Colonic mucosa (tissue), 4 donors: ENCODE data around the gene DPP10. TPM values are rescaled to one million over a fixed set of nuclear protein-coding genes. Genes with fewer than 3 reads are reported as not detected.

Experiments used
- DNase-seq: peaks from one replicate; pipeline ENCODE4 v3.0.0-alpha.2; 2020
- H3K27ac ChIP-seq: fragments of 200-600 bp; one replicate; pipeline ENCODE4 v1.8.0; 2021
- H3K27me3 ChIP-seq: fragments of 200-600 bp; one replicate; pipeline ENCODE4 v1.8.0; 2021
- H3K36me3 ChIP-seq: fragments of 200-600 bp; one replicate; pipeline ENCODE4 v1.8.0; 2021
- H3K4me1 ChIP-seq: fragments of 200-600 bp; one replicate; pipeline ENCODE4 v1.8.0; 2021; ENCODE audit warnings: mild to moderate bottlenecking
- H3K4me3 ChIP-seq: fragments of 200-600 bp; one replicate; pipeline ENCODE4 v1.8.0; 2021
- H3K9ac ChIP-seq, 2 donors: one replicate each; pipeline ENCODE4 v1.7.0; 2013; ENCODE audit warnings: control low read depth in 2 of 2, low read depth in 2 of 2, low read length in 2 of 2
- H3K9me3 ChIP-seq: fragments of 200-600 bp; one replicate; pipeline ENCODE4 v1.8.0; 2021
- CTCF ChIP-seq: fragments of 200-600 bp; IDR thresholded peaks from one replicate; pipeline ENCODE4 v1.8.0; 2022; ENCODE audit warnings: antibody characterized with exemption, mild to moderate bottlenecking
- intact Hi-C: fragments of 100-400 bp; cut with DNase I; formaldehyde crosslinking; loops from one replicate; pipeline ENCODE4 v1.14.1; 2022
- total RNA-seq, 2 donors: library from RNA; stranded (reverse); fragmentation: NEBNext Ultra II Directional in 1 of 2; extraction: Animal tissue kit (Norgen Biotek cat#: 25700) in 1 of 2; gene quantifications; one replicate each; pipeline ENCODE4 v1.2.1, GENCODE V29; 2021
- donor health status: healthy.
- donor health status: DM: no; HTN: no; CAD: no.
- donor health status: DM: no; HTN: no; CAD: no.

DPP10 gene
- total RNA-seq, 2 donors from 2014 or later = 6.0 to 8.1 TPM

GRCh38 chr2:115115135-115115534 lies 672.7 kb downstream of the DPP10 start:
- H3K4me3 ChIP-seq = no peak overlapping the region
- DNase-seq = no peak
- no peak overlapping the region for H3K27ac ChIP-seq
- no peaks in the 10 kb centered on the region for H3K9me3 ChIP-seq
- no peak overlapping the region for H3K9ac ChIP-seq
- H3K27me3 ChIP-seq = no peaks in the 10 kb centered on the region
- no peak for TF ChIP-seq CTCF
- H3K36me3 ChIP-seq = no peaks in the 10 kb centered on the region
- H3K4me1 ChIP-seq = no peaks in the 10 kb centered on the region
- intact Hi-C loops = no loop called here

GRCh38 chr2:115118306-115118705 lies 675.9 kb downstream of the DPP10 start:
- no peak for DNase-seq
- intact Hi-C loops = no loop called here
- H3K9me3 ChIP-seq = no peaks in the 10 kb centered on the region
- no peak overlapping the region for H3K27ac ChIP-seq
- no peak overlapping the region for H3K4me3 ChIP-seq
- no peaks in the 10 kb centered on the region for H3K27me3 ChIP-seq
- H3K36me3 ChIP-seq = no peaks in the 10 kb centered on the region
- no peak for TF ChIP-seq CTCF
- no peak overlapping the region for H3K9ac ChIP-seq
- H3K4me1 ChIP-seq = no peaks in the 10 kb centered on the region

- Histone ChIP-seq H3K9me3 (no peaks in the 10 kb centered on the region), H3K36me3 (no peaks in the 10 kb centered on the region), H3K27me3 (no peaks in the 10 kb centered on the region), H3K4me1 (no peaks in the 10 kb centered on the region), H3K4me3 (no peak overlapping the region), H3K9ac (no peak overlapping the region), H3K27ac (no peak overlapping the region)
- DNase-seq = no peak
- intact Hi-C loops = no loop called here
- TF ChIP-seq CTCF = no peak
Observed at GRCh38 chr2:115119086-115119485, 676.6 kb downstream of the DPP10 start.

- Histone ChIP-seq H3K9ac (no peak overlapping the region), H3K4me1 (no peaks in the 10 kb centered on the region), H3K36me3 (no peaks in the 10 kb centered on the region), H3K4me3 (no peak overlapping the region), H3K27me3 (no peaks in the 10 kb centered on the region), H3K9me3 (no peaks in the 10 kb centered on the region), H3K27ac (no peak overlapping the region)
- TF ChIP-seq CTCF = no peak
- intact Hi-C loops = no loop called here
- DNase-seq = no peak
Observed at GRCh38 chr2:115122701-115123100, 680.3 kb downstream of the DPP10 start.

- Histone ChIP-seq H3K27me3 (no peaks in the 10 kb centered on the region), H3K4me3 (no peak overlapping the region), H3K36me3 (no peaks in the 10 kb centered on the region), H3K9me3 (no peaks in the 10 kb centered on the region), H3K4me1 (no peaks in the 10 kb centered on the region), H3K27ac (no peak overlapping the region), H3K9ac (no peak overlapping the region)
- TF ChIP-seq CTCF = no peak
- intact Hi-C loops = no loop called here
- no peak for DNase-seq
Observed at GRCh38 chr2:115124817-115125216, 682.4 kb downstream of the DPP10 start.

- Histone ChIP-seq H3K27me3 (no peaks in the 10 kb centered on the region), H3K4me1 (no peaks in the 10 kb centered on the region), H3K9ac (no peak overlapping the region), H3K36me3 (no peaks in the 10 kb centered on the region), H3K27ac (no peak overlapping the region), H3K9me3 (no peaks in the 10 kb centered on the region), H3K4me3 (no peak overlapping the region)
- TF ChIP-seq CTCF = no peak
- DNase-seq = no peak
- intact Hi-C loops = no loop called here
Observed at GRCh38 chr2:115129536-115129935, 687.1 kb downstream of the DPP10 start.
